GM21723 (cell line): ENCODE results near the gene GPATCH2L.

Experiments
- ATAC-seq: cut with Tn5 transposase; IDR thresholded peaks from one replicate; pipeline ENCODE4 v1.9.1; 2021; ENCODE audit warnings: mild to moderate bottlenecking, moderate library complexity; ENCODE audit not compliant: unreplicated experiment

The GPATCH2L gene

GRCh38 chr14:76252471-76252870, 100.7 kb downstream of the GPATCH2L start:
- no peak for ATAC-seq

GRCh38 chr14:76253111-76253510, 101.4 kb downstream of the GPATCH2L start:
- no peak for ATAC-seq

GRCh38 chr14:76256545-76256944, 104.8 kb downstream of the GPATCH2L start:
- ATAC-seq = no peak

- ATAC-seq = no peak
Measured at GRCh38 chr14:76257111-76257803, 105.5 kb downstream of the GPATCH2L start.

- no peak for ATAC-seq
Measured at GRCh38 chr14:76257842-76258397, 106.2 kb downstream of the GPATCH2L start.

GRCh38 chr14:76259029-76259735, 107.5 kb downstream of the GPATCH2L start:
- no peak for ATAC-seq

GRCh38 chr14:76260749-76261148, 109.0 kb downstream of the GPATCH2L start:
- ATAC-seq = no peak

GRCh38 chr14:76261371-76261811, 109.7 kb downstream of the GPATCH2L start:
- no peak for ATAC-seq

GRCh38 chr14:76262641-76263040, 110.9 kb downstream of the GPATCH2L start:
- ATAC-seq = no peak
